K562 (cell line): Measurements from ENCODE around the gene CHD5.

Source experiments
- CTCF ChIP-seq, 3 experiments: IDR thresholded peaks in 2 of 3; conservative IDR thresholded peaks in 1 of 3; 2 replicates each; pipeline ENCODE4 v1.5.1; 2011 to 2012; ENCODE audit warnings: low read length in 3 of 3, mild to moderate bottlenecking in 3 of 3, control low read depth in 2 of 3, improper control_type of control experiment in 1 of 3, inconsistent platforms in 1 of 3, low read depth in 1 of 3, mixed read lengths in 1 of 3, moderate library complexity in 1 of 3; ENCODE audit not compliant: insufficient read depth in 2 of 3
- E2F8 ChIP-seq: fragments of 450-650 bp; IDR thresholded peaks from 2 replicates; pipeline ENCODE4 v1.7.1; 2018; ENCODE audit warnings: mild to moderate bottlenecking, low read depth; ENCODE audit not compliant: partially characterized antibody
- NFYB ChIP-seq: IDR thresholded peaks from 2 replicates; pipeline ENCODE4 v1.6.1; 2011; ENCODE audit warnings: mild to moderate bottlenecking, moderate library complexity; ENCODE audit not compliant: insufficient read length; ENCODE audit errors: extremely low read depth
- TCF7L2 ChIP-seq: fragments of 150-350 bp; IDR thresholded peaks from 2 replicates; pipeline ENCODE4 v1.6.1; 2016; ENCODE audit warnings: low read depth, mild to moderate bottlenecking, low read length, moderate library complexity
- ZNF232 ChIP-seq: sonication (generic); formaldehyde crosslinking; IDR thresholded peaks from 2 replicates; pipeline ENCODE4 v1.8.0; 2022; ENCODE audit warnings: mild to moderate bottlenecking, missing genetic modification reagents
- ZNF589 ChIP-seq: fragments of 200-800 bp; sonication (Bioruptor generic); IDR thresholded peaks from 2 replicates; pipeline ENCODE4 v1.6.1; 2016; ENCODE audit warnings: low read depth, missing genetic modification characterization, missing compliant biosample characterization
- TF ChIP-seq, protein P1 (sequence below): fragments of 450-650 bp; formaldehyde crosslinking; IDR thresholded peaks from 2 replicates; pipeline ENCODE4 v1.4.0; 2020; ENCODE audit warnings: mild to moderate bottlenecking, moderate library complexity

GRCh38 chr1:6207075-6207885 is 27.2 kb upstream of the CHD5 start:
- TF ChIP-seq NFYB (no peak), CTCF (IDR thresholded peaks at IDR 0.05 in 2 of 3, conservative IDR thresholded peaks at IDR 0.05 in 1 of 3; ENCODE audit: insufficient read depth in 2 of 3, low read depth in 1 of 3, low read length in 3 of 3) (no peak), ZNF232 (CRISPR knock-in tag) (no peak), E2F8 (no peak), ZNF589 (no peak), TCF7L2 (no peak)
- TF ChIP-seq, protein P1, sequence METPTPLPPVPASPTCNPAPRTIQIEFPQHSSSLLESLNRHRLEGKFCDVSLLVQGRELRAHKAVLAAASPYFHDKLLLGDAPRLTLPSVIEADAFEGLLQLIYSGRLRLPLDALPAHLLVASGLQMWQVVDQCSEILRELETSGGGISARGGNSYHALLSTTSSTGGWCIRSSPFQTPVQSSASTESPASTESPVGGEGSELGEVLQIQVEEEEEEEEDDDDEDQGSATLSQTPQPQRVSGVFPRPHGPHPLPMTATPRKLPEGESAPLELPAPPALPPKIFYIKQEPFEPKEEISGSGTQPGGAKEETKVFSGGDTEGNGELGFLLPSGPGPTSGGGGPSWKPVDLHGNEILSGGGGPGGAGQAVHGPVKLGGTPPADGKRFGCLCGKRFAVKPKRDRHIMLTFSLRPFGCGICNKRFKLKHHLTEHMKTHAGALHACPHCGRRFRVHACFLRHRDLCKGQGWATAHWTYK = no peak
